Neural progenitor cell (in vitro differentiated cells): ENCODE data around the gene RPSA. TPM values are rescaled to one million over a fixed set of nuclear protein-coding genes. Genes with fewer than 3 reads are reported as not detected.

Experiments used
- DNase-seq: peaks from one replicate; pipeline ENCODE4 v3.0.0-alpha.2; 2016; ENCODE audit warnings: low spot score
- H2AFZ ChIP-seq: fragments of 200-600 bp; sonication (generic); replicated peaks from 2 replicates; pipeline ENCODE4 v1.6.1; 2016; ENCODE audit warnings: antibody characterized with exemption
- H3F3A ChIP-seq: fragments of 200-600 bp; sonication (generic); 2 replicates; pipeline ENCODE4 v1.6.1; 2016; ENCODE audit warnings: antibody characterized with exemption, low read depth
- H3K27ac ChIP-seq: fragments of 200-600 bp; sonication (generic); 2 replicates; pipeline ENCODE4 v1.5.1; 2016; ENCODE audit warnings: mild to moderate bottlenecking
- H3K27me3 ChIP-seq: fragments of 200-600 bp; sonication (generic); 2 replicates; pipeline ENCODE4 v1.6.1; 2016; ENCODE audit warnings: mild to moderate bottlenecking, moderate library complexity
- H3K36me3 ChIP-seq: fragments of 200-600 bp; sonication (generic); 2 replicates; pipeline ENCODE4 v1.5.1; 2016
- H3K4me1 ChIP-seq: fragments of 200-600 bp; sonication (generic); 2 replicates; pipeline ENCODE4 v1.6.1; 2016; ENCODE audit warnings: mixed run types
- H3K4me2 ChIP-seq: fragments of 200-600 bp; sonication (generic); 2 replicates; pipeline ENCODE4 v1.6.1; 2016
- H3K4me3 ChIP-seq: fragments of 200-600 bp; sonication (generic); 2 replicates; pipeline ENCODE4 v1.5.1; 2016
- H3K79me2 ChIP-seq: fragments of 200-600 bp; sonication (generic); 2 replicates; pipeline ENCODE4 v1.6.1; 2016; ENCODE audit warnings: low read depth
- H3K9ac ChIP-seq: fragments of 200-600 bp; sonication (generic); 2 replicates; pipeline ENCODE4 v1.6.1; 2016
- H3K9me3 ChIP-seq: fragments of 200-600 bp; sonication (generic); 2 replicates; pipeline ENCODE4 v1.5.1; 2016; ENCODE audit warnings: low read depth
- H4K20me1 ChIP-seq: fragments of 200-600 bp; sonication (generic); 2 replicates; pipeline ENCODE4 v1.6.1; 2016; ENCODE audit warnings: low read depth
- H3K27ac Mint-ChIP-seq: 3 replicates; pipeline ENCODE4 v1.8.0; 2021; ENCODE audit warnings: mixed read lengths
- H3K27me3 Mint-ChIP-seq: 2 replicates; pipeline ENCODE4 v1.8.0; 2022; ENCODE audit warnings: low read depth, mild to moderate bottlenecking, inconsistent platforms, moderate library complexity, mixed read lengths; ENCODE audit not compliant: insufficient read depth
- H3K36me3 Mint-ChIP-seq: 3 replicates; pipeline ENCODE4 v1.8.0; 2021; ENCODE audit warnings: mixed read lengths
- H3K4me1 Mint-ChIP-seq: 3 replicates; pipeline ENCODE4 v1.8.0; 2021; ENCODE audit warnings: mixed read lengths
- H3K4me3 Mint-ChIP-seq: 3 replicates; pipeline ENCODE4 v1.8.0; 2021; ENCODE audit warnings: mild to moderate bottlenecking, moderate library complexity, mixed read lengths
- H3K9me3 Mint-ChIP-seq: 3 replicates; pipeline ENCODE4 v1.8.0; 2020; ENCODE audit warnings: mixed read lengths
- EZH2 ChIP-seq: fragments of 200-600 bp; sonication (generic); IDR thresholded peaks from 2 replicates; pipeline ENCODE4 v1.6.1; 2017; ENCODE audit warnings: antibody characterized with exemption, mild to moderate bottlenecking, moderate library complexity
- EZH2phosphoT487 ChIP-seq: fragments of 200-600 bp; sonication (generic); IDR thresholded peaks from 2 replicates; pipeline ENCODE4 v1.6.1; 2017; ENCODE audit warnings: antibody characterized with exemption
- total RNA-seq: library from RNA; depleted of rRNA; stranded (reverse); fragments of >200 nt; gene quantifications from 2 replicates; pipeline ENCODE4 v1.2.3, GENCODE V29; 2015; ENCODE audit warnings: low replicate concordance
- TF ChIP-seq, protein P1 (sequence below): fragments of 200-600 bp; sonication (generic); IDR thresholded peaks from 2 replicates; pipeline ENCODE4 v1.5.1; 2017; ENCODE audit warnings: antibody characterized with exemption, mild to moderate bottlenecking

Gene RPSA
- total RNA-seq, 1 donor from 2014 or later, result 2,504 TPM

DNA sequence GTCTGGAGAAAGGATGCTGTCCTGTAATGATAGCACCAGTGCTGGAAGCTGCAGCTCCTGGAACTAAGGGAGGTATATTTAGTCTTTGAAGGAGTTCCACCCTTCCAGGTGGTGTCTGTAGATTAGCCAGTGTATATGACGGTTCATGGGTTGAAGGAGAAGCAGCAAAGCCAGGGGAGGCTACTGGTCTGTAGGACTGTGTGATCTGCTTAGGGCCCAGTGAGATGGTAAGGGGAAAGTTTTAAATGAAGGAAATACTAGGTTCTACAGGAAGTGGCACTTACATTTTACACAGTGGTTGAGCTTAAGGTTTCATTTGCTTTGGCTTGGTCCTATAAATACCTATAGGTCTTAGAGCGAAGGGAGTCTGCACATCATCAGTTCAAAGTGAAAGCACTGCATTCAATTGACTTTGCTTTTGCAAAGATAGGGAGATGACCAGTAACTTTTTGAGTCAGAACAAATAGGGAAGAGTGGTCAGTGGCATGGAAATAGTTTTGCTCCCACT is 17.7 kb upstream of the RPSA start:
- no peak overlapping the region for H3K27ac Mint-ChIP-seq
- peaks cover 64% of the 10 kb centered on the region for H3K79me2 ChIP-seq
- TF ChIP-seq EZH2, result no peak
- TF ChIP-seq, protein P1, sequence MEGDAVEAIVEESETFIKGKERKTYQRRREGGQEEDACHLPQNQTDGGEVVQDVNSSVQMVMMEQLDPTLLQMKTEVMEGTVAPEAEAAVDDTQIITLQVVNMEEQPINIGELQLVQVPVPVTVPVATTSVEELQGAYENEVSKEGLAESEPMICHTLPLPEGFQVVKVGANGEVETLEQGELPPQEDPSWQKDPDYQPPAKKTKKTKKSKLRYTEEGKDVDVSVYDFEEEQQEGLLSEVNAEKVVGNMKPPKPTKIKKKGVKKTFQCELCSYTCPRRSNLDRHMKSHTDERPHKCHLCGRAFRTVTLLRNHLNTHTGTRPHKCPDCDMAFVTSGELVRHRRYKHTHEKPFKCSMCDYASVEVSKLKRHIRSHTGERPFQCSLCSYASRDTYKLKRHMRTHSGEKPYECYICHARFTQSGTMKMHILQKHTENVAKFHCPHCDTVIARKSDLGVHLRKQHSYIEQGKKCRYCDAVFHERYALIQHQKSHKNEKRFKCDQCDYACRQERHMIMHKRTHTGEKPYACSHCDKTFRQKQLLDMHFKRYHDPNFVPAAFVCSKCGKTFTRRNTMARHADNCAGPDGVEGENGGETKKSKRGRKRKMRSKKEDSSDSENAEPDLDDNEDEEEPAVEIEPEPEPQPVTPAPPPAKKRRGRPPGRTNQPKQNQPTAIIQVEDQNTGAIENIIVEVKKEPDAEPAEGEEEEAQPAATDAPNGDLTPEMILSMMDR, result no peak
- no peak for TF ChIP-seq EZH2phosphoT487
- H3K27ac ChIP-seq, result no peak overlapping the region
- peaks cover 1% of the 10 kb centered on the region for H3F3A ChIP-seq
- no peaks in the 10 kb centered on the region for H3K4me1 ChIP-seq
- no peak overlapping the region for H2AFZ ChIP-seq
- peaks cover 10% of the 10 kb centered on the region for H3K36me3 Mint-ChIP-seq
- peaks cover 49% of the 10 kb centered on the region for H4K20me1 ChIP-seq
- H3K9ac ChIP-seq, result no peak overlapping the region
- no peak for DNase-seq
- H3K27me3 Mint-ChIP-seq, result peaks cover 2% of the 10 kb centered on the region
- peaks cover 7% of the 10 kb centered on the region for H3K4me1 Mint-ChIP-seq
- H3K4me2 ChIP-seq, result no peak overlapping the region
- H3K27me3 ChIP-seq, result no peaks in the 10 kb centered on the region
- H3K36me3 ChIP-seq, result no peaks in the 10 kb centered on the region
- no peak overlapping the region for H3K4me3 ChIP-seq
- H3K9me3 ChIP-seq, result no peaks in the 10 kb centered on the region
- H3K4me3 Mint-ChIP-seq, result no peak overlapping the region
- H3K9me3 Mint-ChIP-seq, result no peaks in the 10 kb centered on the region

DNA sequence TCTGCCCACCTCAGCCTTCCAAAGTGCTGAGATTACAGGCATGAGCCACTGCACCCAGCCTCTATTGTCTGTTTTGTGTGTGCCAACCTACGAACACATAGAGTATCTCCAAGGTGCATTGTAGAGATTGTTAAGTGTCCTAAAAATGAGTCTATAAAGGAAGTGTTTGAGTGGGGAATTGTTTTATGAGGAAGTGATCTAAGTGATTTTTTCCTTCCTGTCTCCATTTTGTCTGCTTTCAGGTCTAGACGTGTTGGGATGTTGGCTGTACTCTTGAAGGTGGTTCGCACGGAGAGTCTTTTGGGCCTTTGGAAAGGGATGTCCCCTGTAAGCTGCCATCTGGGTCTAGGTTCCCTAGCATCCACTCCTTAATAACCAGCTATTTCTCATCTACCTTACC is 16.3 kb upstream of the RPSA start:
- Mint-ChIP-seq H3K27me3 (peaks cover 2% of the 10 kb centered on the region), H3K4me1 (peaks cover 4% of the 10 kb centered on the region), H3K4me3 (no peak overlapping the region), H3K27ac (no peak overlapping the region), H3K36me3 (peaks cover 17% of the 10 kb centered on the region), H3K9me3 (no peaks in the 10 kb centered on the region)
- TF ChIP-seq, protein P1, result no peak
- TF ChIP-seq EZH2 (no peak), EZH2phosphoT487 (no peak)
- no peak for DNase-seq
- Histone ChIP-seq H3K4me1 (no peaks in the 10 kb centered on the region), H3K27me3 (no peaks in the 10 kb centered on the region), H3K9ac (no peak overlapping the region), H4K20me1 (peaks cover 41% of the 10 kb centered on the region), H2AFZ (no peak overlapping the region), H3F3A (no peaks in the 10 kb centered on the region), H3K36me3 (peaks cover 6% of the 10 kb centered on the region), H3K27ac (no peak overlapping the region), H3K79me2 (peaks cover 53% of the 10 kb centered on the region), H3K9me3 (no peaks in the 10 kb centered on the region), H3K4me2 (no peak overlapping the region), H3K4me3 (no peak overlapping the region)

DNA sequence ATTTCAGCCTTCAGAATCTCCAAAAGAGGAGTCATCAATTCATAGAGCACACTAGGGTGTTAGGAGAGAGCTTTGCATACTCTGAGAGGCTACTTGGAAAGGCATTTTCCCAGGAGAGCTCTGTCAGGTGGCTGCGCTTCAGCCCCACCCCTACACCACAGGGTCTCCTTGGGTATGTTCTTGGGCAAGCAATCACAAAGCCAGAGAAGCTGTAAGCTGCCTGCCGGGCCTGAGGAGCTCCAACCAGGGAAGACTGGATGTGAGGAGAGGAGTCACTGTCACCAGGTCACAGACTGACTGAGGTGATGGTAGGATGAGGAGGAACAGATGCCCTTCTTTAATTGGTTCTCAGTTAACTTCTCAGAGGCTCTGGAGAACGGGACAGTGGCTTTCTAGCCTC is 9.8 kb upstream of the RPSA start:
- Mint-ChIP-seq H3K4me3 (no peak overlapping the region), H3K36me3 (peaks cover 23% of the 10 kb centered on the region), H3K27ac (no peak overlapping the region), H3K9me3 (no peaks in the 10 kb centered on the region), H3K4me1 (no peaks in the 10 kb centered on the region), H3K27me3 (no peaks in the 10 kb centered on the region)
- no peaks in the 10 kb centered on the region for H3K4me1 ChIP-seq
- peaks cover 6% of the 10 kb centered on the region for H3K36me3 ChIP-seq
- H3K9ac ChIP-seq, result no peak overlapping the region
- no peaks in the 10 kb centered on the region for H3K9me3 ChIP-seq
- no peak for TF ChIP-seq EZH2phosphoT487
- TF ChIP-seq, protein P1, result no peak
- TF ChIP-seq EZH2, result no peak
- H3K27me3 ChIP-seq, result no peaks in the 10 kb centered on the region
- no peak for DNase-seq
- H4K20me1 ChIP-seq, result no peaks in the 10 kb centered on the region
- no peaks in the 10 kb centered on the region for H3F3A ChIP-seq
- H3K27ac ChIP-seq, result no peak overlapping the region
- H3K4me2 ChIP-seq, result no peak overlapping the region
- no peak overlapping the region for H3K4me3 ChIP-seq
- H2AFZ ChIP-seq, result no peak overlapping the region
- no peaks in the 10 kb centered on the region for H3K79me2 ChIP-seq
